HG02678 (cell line): ENCODE measurements around the gene SSX2IP.
A peak's percentile ranks its signal among the peaks of the same experiment; 100 is the strongest.
"Not testable (repeated sequence)": the region's sequence is repeated elsewhere in the genome, so short reads cannot be mapped to it uniquely, and the experiment has no call there.

ENCODE experiments used
- ATAC-seq: cut with Tn5 transposase; IDR thresholded peaks from one replicate; pipeline ENCODE4 v1.9.1; 2021; ENCODE audit warnings: mild to moderate bottlenecking, moderate library complexity; ENCODE audit not compliant: unreplicated experiment

SSX2IP gene, protein sequence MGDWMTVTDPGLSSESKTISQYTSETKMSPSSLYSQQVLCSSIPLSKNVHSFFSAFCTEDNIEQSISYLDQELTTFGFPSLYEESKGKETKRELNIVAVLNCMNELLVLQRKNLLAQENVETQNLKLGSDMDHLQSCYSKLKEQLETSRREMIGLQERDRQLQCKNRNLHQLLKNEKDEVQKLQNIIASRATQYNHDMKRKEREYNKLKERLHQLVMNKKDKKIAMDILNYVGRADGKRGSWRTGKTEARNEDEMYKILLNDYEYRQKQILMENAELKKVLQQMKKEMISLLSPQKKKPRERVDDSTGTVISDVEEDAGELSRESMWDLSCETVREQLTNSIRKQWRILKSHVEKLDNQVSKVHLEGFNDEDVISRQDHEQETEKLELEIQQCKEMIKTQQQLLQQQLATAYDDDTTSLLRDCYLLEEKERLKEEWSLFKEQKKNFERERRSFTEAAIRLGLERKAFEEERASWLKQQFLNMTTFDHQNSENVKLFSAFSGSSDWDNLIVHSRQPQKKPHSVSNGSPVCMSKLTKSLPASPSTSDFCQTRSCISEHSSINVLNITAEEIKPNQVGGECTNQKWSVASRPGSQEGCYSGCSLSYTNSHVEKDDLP

DNA sequence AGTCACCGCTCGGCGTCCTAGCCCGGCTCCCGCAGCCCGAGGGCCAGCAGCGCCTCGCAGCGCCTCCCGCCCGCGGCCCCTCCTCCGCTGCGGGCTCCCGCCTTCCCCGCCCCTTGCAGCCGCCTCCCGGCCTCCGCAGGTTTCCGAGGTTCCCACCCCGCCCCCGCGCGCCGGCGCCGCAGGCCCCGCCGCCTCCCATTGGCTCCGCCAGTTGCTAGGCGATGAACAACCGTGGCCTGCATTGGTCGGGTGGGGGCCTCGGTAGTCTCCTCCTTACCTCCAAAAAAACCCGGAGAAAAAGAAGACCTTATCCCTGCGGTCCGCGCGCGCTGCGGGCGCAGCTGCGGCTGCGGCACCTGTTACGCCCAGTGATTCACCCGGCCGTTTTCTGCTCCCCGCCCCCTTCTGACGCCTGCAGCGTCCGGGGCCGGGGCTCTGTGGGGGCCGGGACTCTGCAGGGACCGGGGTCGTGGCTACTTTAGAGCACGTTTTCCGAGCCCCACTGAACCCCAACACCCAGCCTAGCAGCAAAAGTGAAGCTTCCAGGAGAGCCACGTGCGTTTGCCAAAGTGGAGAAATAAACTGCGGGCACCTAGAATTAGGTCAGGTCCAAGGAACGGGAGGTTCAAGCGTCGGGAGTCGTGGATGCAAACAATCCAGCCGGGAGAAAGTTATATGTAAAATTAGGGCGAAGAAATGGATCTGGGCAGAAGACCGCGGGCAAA lies at the start of gene SSX2IP:
TSS of gene SSX2IP (minus strand) at position 65 of the 725 bp plus-strand sequence. CDS start 19,242 bp downstream, outside the sequence.
- peak; percentile 93 for ATAC-seq

DNA sequence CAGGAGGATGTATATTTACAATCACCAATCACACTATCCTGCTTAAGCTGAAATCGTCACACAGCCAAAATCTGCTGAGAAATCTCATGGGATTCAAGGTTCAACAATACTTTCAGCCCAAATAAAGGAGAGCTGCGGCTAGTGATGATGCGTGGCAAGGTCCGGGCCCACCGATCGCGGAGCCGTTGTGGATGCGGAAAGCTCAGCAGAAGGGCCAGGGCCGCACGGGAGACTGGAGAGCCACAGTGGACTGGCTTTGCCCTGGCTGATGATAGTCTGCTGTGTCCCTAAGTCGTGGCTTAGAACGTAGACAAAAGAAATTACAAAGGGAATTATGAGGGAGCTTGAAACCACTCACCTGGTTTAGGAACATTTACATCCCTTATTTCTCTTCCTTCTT lies 48.0 kb upstream of the SSX2IP start:
- ATAC-seq, result no peak

DNA sequence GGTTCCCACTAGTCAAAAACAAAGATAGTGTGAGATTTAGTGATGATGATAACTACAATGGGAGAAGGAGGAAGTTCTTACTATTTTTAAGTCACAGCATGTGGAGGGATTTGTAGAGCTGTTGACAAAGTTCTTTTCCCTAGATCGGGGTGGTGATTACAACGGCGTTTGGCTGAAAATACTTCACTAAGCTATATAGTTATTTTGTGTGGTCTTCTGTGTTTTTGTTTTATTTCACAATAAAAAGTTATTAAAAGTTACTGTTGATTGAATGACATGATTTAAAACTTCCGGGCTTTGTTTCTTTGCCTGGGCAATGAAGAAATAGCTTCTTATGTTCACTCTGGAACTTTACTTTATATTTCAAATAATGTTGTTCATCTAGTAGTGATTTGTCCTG lies 47.3 kb upstream of the SSX2IP start:
- no peak for ATAC-seq

DNA sequence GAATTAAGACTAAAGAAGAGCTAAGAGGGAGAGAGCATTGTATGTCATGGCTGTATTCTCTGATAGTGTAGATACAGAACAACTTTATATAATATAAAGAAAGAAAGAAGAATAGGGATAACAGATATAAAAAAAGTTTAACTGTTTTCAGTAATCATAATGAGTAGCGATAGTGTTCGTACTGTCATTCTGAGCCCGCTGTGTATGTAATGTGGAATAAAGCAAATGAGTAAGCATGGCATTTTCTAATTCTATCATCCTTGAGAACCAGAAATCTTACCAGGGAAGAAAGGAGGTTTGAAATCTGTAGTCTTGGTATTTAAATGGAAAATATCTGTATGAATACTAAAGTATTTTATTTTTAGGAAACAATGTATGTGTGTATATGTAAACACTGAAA lies 46.7 kb upstream of the SSX2IP start:
- no peak for ATAC-seq

DNA sequence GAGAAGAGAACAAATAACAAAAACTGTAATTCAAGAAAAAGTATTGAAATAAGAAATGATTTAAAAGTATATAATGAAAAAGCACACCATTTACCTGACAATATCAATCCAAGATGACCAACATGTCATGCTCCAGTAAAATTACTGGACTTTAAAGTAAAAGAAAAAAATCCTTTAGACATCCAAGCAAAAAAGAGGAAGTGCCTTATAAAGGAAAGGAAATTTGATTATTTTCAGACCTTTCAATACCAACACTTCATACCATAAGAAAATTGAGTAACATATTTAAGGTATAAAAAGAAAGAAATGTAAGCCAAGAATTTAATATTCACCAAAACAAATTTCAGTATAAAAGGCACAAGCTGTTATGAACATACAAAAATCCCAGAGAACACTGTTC lies 46.2 kb upstream of the SSX2IP start:
- ATAC-seq, result no peak

DNA sequence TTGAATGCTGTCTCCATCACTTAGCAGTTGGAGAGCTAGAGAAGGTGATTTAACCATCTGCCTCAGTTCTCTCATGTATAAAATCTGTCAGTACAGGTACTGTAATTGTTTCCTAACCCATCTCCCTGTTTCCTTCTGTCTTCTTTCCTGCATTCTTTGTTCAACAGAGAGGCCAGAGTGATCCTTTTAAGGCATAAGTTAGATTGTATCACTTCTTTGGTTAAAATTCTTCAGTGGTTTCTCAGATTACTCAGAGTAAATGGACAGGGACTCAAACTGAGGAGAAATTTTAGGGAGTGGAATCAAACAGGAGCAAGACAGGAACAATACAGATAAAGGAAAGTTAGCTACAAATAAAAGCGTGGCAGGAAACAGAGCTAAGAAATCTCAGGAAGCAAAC lies 45.2 kb upstream of the SSX2IP start:
- ATAC-seq, result no peak

DNA sequence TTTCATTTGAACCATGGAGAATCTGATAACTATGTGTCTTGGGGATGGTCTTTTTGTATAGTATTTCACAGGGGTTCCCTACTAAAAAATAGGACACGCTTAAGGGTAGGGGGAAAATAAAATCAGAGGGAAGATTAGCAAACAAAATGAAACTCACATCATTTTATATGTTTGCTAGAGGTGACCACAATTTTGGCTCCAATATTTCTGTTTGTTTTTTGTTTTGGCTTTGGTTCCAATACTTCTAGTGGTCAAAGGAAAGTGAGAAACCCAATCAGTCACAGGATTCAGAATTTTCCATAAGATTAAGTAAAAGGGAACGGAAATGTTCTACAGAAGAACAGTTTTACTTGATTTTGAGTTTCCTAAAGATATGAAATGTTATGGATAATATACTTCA lies 42.3 kb upstream of the SSX2IP start:
- ATAC-seq, result no peak

DNA sequence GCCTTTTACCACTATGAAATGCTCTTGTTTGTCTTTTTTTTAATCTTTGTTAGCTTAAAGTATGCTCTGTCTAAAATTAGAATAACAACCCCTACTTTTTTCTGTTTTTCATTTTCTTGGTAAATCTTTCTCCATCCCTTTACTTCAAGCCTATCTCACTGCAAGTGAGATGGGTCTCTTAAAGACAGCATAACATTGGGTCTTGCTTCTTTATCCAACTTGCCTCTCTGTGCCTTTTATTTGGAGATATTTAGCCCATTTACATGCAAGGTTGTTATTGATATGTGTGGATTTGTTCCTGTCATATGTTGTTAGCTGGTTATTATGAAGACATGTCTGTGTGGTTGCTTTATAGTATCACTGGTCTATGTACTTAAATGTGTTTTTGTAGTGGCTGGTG lies 41.3 kb upstream of the SSX2IP start:
- ATAC-seq, result no peak

DNA sequence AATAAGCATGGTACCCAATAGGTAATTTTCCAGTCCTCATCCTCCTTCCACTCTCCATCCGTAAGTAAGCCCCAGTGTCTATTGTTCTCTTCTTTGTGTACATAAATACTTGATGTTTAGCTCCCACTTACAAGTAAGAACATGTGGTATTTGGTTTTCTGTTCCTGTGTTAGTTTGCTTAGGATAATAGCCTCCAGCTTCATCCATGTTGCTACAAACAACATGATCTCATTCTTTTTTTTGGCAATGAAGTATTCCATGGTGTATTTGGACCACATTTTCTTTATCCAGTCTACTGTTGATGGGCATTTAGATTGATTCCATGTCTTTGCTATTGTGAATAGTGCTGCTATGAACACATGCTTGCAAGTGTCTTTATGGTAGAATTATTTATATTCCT lies 37.5 kb upstream of the SSX2IP start:
- not testable (repeated sequence) for ATAC-seq

DNA sequence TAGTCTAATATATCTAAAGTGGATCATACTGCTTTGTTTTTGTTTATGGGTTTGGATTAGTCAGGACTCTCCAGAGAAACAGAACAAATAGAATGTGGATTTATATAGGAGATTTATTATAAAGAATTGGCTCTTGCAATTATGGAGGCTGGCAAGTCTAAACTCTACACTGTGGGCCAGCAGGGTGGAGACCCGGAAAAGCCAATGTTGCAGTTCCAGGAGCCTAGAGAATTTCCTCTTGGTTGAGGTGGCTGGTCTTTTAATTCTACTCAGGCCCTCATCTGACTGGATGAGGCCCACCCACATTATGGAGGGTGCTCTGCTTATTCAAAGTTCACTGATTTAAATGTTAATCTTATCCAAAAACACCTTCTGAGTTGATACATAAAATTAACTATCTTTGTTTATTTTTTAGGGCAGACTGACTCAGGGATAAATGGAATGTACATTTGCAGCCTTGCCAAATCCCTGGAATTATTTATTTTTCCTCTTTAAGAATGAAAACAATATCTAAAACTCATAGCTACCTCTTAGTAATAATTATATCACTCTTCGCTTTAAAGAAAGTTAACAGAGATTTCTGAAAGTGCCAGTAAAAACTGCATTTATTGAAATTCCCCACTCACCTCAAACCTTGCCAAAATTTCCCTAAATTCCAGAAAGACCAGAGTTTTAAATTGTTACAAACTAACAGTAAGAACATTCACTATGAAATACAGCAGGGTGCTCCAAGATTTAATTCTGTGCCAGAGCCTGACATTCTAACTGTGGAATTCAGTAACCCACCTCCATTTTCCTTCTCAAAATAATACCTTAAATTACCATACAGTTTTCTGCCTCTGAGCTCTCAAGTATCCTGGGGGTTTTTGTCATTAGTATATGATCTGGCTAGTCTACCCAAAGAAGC lies 36.6 kb upstream of the SSX2IP start:
- ATAC-seq, result no peak

DNA sequence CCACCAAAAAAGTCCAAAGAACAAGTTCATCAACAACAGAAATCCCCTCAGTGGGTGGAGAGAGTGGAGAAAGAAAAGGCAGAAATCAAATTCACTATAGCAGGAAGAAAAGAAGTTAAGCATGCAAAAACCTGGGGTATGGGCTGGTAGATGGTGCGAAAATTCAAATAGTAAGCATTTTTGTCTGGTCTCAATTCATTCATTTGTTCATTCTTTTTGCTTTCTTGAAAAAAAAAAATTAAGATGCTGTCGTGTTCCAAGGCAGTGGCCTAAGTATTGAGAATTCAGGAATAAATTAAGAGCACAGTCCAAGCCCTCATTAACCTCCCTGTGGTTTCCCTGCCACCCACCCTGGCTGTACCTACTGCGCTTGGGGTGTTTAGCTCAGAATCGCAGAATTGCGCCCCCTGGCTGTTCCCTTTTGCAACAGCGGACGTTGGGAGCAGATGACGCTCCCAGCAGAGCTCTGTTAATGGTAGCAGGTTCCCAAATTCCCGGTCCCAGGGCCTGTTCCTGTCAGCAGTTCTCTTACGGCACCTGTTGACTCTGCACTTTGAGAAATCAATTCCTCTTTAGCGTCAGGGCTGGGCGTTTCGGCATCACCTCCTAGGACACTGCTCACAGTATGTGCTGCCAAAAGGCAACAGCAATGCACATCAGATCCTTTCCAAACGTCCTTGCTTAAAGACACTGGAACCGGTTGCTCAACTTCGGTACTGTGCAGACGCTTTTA lies 34.0 kb upstream of the SSX2IP start:
- no peak for ATAC-seq

DNA sequence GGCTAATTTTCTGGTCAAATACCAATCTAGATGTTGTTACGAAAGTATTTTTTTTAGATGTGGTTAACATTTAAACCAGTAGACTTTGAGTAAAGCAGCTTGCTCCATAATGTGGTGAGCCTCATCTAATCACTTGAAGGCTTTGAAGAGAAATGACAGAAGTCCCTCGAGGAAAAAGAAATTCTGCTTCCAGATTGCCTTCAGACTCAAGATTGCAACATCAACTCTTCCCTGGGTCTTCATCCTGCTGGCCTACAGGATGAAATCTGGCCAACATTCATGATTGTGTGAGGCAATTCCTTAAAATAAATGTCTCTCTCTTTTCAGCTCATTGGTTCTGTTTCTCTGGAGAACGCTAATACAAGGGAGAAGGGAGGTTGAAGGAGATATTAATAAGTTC lies 32.5 kb upstream of the SSX2IP start:
- ATAC-seq, result no peak

DNA sequence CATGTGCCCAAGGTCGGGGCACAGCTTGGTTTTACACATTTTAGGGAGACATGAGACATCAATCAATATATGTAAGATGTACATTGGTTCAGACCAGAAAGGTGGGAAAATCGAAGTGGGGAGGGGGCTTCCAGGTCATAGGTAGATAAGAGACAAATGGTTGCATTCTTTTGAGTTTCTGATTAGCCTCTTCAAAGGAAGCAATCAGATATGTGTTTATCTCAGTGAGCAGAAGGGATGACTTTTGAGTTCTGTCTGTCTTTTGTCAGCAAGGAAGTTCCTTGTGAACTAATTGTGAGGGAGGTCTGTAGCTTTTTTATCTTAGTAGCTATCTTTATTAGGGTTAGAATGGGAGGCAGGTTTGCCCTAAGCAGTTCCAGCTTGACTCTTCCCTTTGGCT lies 31.6 kb upstream of the SSX2IP start:
- ATAC-seq, result not testable (repeated sequence)

DNA sequence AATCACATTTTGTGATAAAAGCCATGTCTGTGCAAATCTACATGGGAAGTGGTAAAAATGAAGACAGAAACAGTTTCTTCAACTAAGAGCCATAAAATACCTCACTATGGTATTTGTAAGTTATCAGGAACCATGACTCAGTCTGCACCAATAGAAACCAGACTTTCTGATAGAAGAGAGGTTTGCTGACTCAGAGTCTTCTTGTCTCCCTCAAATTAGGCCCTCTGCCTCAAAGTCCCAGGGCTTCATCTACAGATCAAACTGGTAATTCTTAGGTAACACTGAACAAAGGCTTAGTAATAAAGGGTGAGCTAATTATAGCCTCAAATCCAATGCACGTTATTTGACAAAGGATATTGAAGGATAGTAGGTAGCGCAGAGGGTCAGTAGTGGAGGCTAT lies 30.9 kb upstream of the SSX2IP start:
- no peak for ATAC-seq

DNA sequence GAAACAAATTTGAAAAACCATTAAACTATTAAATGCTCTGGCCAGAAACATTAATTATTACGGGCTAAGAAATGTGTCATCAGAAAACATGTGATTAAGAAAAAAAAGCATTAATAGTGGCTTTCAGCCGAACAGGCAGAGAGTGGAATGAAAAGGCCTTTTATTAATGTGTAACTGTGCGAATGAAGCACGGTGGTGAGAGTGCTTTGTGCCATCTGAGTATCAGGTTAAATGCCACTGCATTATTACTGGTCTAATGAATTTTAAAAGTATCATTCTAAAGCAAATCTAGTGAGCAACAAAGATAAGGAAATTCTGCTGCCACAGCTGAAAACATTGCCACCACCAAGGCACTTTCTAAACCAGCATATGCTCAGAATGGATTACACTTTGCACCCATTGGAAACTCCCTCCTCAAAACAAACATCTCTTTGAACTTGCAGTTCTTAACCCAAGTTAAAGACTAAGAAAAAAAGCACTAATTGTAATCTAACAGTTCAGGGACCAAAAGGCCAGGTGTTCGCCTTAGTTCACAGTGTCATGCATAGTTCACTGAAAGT lies 30.0 kb upstream of the SSX2IP start:
- ATAC-seq, result peak; percentile 79

DNA sequence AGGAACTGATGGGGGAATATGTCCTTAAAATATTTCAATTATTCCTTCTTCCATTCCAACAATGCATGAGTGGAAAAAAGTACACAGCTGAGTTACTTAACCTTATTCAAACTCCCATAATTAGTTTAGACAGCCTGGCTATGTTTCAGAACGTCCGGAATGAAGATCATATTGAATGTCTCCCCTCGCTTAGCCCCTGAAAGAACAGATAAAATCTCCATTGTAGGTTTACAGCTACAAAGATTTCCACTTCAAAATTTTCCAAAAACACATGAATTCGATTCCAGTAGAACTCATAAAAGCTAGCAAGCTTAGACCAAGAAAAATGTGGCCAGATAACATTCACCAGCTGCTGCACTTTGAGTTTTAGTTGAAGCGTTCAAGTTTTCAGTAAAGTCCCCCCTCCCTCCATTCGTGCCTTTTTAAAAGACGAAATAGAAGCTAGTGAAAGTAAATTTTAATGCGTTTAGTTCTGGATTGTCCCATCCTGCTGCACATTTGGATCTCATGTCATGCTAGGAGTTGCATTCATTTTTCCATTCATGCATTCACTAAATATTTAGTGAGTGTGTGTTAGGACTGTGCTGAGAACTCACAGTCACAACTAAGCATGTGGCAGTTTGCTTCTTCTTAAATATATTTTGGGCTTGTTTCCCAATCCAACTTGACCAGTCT lies 29.4 kb upstream of the SSX2IP start:
- ATAC-seq, result no peak

DNA sequence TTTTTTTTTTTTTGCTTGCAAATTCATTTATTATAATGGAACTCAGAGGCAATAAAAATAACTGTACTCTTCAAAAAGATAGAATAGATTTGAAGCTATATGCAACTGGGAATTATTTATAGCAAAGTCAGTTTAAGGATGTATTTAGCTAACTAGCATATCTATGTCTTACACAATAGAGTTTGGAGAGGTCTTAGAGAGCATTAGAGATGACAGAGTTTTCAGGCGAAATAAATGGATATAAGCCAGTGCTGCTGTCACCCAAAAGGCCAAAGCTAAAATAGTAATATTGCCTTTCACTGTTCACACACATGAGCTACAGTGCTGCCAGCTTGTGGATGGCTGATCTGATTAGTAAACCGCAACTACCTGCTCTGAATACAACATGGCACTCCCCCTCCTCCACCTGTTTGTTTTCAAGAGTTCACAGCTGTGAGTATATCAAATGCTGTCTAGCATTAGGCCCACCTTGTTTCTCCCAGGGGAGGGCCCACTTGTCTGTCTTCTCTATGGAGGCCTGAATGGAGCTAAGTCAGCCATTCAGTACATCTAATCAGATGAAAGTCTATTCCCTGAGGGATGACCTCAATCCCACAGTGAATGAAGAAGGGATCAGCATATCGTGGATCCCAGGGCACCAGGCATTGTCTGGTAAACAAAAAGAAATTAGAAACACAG lies 25.2 kb upstream of the SSX2IP start:
- ATAC-seq, result no peak

DNA sequence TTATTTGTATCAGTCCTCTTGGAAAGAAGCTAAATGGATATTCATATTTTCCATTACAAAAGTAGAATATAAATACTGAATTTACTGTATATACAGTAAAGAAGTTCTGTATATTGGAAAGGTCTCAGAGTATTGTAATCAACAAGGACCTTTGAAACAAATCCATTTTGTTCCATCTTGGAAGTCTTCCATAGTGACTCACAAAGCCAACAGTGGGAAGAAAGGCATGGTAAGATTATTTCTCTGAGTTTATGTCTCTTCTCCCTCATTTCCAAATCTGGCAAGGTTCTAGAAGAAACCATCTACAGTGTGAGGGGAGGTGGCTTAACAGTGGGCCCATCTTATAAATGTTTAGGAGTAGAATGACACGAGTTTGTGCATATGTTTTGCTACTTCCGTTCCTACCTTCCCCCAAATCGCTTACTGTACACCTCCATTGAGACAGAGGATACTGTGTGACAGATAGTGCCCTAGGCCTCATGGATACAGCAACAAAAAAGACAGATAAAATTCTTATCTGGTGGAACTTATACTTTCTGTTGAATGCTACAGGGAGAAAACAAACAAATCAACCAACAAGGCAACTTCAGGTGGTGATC lies 22.1 kb upstream of the SSX2IP start:
- ATAC-seq, result no peak
